ENCODE data around the gene KLF12. TPM values are rescaled to one million over a fixed set of nuclear protein-coding genes. Genes with fewer than 3 reads are reported as not detected.
A peak's percentile ranks its signal among the peaks of the same experiment; 100 is the strongest.

KLF12 gene
- total RNA-seq, 1 experiment from 2014 or later: 14.0 TPM

- Mint-ChIP-seq H3K27ac (ENCODE audit: unreplicated experiment) (no peak overlapping the region), H3K9me3 (ENCODE audit: unreplicated experiment) (no peaks in the 10 kb centered on the region), H3K27me3 (ENCODE audit: insufficient read depth, unreplicated experiment) (peaks cover 3% of the 10 kb centered on the region), H3K36me3 (ENCODE audit: insufficient read depth, unreplicated experiment) (no peaks in the 10 kb centered on the region), H3K4me3 (ENCODE audit: unreplicated experiment) (no peak overlapping the region), H3K4me1 (ENCODE audit: low read depth, unreplicated experiment) (no peaks in the 10 kb centered on the region)
- ChIA-PET CTCF (no interaction called here), POLR2A (interaction anchor here (0.5 kb wide), 1 partner anchor 185 kb away, joined by 4 read pairs; no protein-coding TSS in a partner anchor)
- no TSS peak for BruUV-seq (replicated peaks)
- DNase-seq: no peak
- no peaks in the 10 kb centered on the region; the same call in 1 of the 2 replicates for H3K27me3 ChIP-seq (replicated peaks; ENCODE audit: control insufficient read depth, insufficient read depth, low read length)
- intact Hi-C loops (cut with micrococcal nuclease; ENCODE audit: unreplicated experiment): no loop called here
- peaks cover 6% of the 10 kb centered on the region; the same call in 1 of the 2 replicates for H3K4me1 ChIP-seq
- H3K4me3 ChIP-seq (ENCODE audit: low read depth, low read length): no peak overlapping the region
- no peaks in the 10 kb centered on the region for H3K36me3 ChIP-seq (ENCODE audit: control insufficient read depth, insufficient read depth, low read length)
- no peak for TF ChIP-seq CTCF (IDR thresholded peaks at IDR 0.05; ENCODE audit: insufficient read depth in 1 of 2, low read depth in 1 of 2, low read length in 1 of 2, severe bottlenecking in 1 of 2, unreplicated experiment in 1 of 2)
- no peaks in the 10 kb centered on the region for H3K9me3 ChIP-seq
These were observed 8.1 kb upstream of the KLF12 start for GRCh38 chr13:74142257-74142656.

- H3K4me1 Mint-ChIP-seq (ENCODE audit: low read depth, unreplicated experiment): no peaks in the 10 kb centered on the region
- POLR2A ChIA-PET: no interaction called here
- H3K4me3 Mint-ChIP-seq (ENCODE audit: unreplicated experiment): no peak overlapping the region
- Histone ChIP-seq H3K4me3 (ENCODE audit: low read depth, low read length) (no peak overlapping the region), H3K4me1 (no peaks in the 10 kb centered on the region), H3K27me3 (replicated peaks; ENCODE audit: control insufficient read depth, insufficient read depth, low read length) (no peaks in the 10 kb centered on the region; the same call in 1 of the 2 replicates), H3K9me3 (no peaks in the 10 kb centered on the region), H3K36me3 (ENCODE audit: control insufficient read depth, insufficient read depth, low read length) (no peaks in the 10 kb centered on the region)
- H3K9me3 Mint-ChIP-seq (ENCODE audit: unreplicated experiment): no peaks in the 10 kb centered on the region
- no peak for TF ChIP-seq CTCF (IDR thresholded peaks at IDR 0.05; ENCODE audit: insufficient read depth in 1 of 2, low read depth in 1 of 2, low read length in 1 of 2, severe bottlenecking in 1 of 2, unreplicated experiment in 1 of 2)
- peaks cover 3% of the 10 kb centered on the region for H3K27me3 Mint-ChIP-seq (ENCODE audit: insufficient read depth, unreplicated experiment)
- CTCF ChIA-PET: no interaction called here
- DNase-seq: no peak
- H3K36me3 Mint-ChIP-seq (ENCODE audit: insufficient read depth, unreplicated experiment): no peaks in the 10 kb centered on the region
- no peak overlapping the region for H3K27ac Mint-ChIP-seq (ENCODE audit: unreplicated experiment)
- intact Hi-C loops (cut with micrococcal nuclease; ENCODE audit: unreplicated experiment): loop anchor here (10.0 kb wide), 2 partner anchors 193 to 383 kb away; no protein-coding TSS in a partner anchor
- no TSS peak for BruUV-seq (replicated peaks)
These were observed 4.0 kb upstream of the KLF12 start for GRCh38 chr13:74138241-74138640.

DNA sequence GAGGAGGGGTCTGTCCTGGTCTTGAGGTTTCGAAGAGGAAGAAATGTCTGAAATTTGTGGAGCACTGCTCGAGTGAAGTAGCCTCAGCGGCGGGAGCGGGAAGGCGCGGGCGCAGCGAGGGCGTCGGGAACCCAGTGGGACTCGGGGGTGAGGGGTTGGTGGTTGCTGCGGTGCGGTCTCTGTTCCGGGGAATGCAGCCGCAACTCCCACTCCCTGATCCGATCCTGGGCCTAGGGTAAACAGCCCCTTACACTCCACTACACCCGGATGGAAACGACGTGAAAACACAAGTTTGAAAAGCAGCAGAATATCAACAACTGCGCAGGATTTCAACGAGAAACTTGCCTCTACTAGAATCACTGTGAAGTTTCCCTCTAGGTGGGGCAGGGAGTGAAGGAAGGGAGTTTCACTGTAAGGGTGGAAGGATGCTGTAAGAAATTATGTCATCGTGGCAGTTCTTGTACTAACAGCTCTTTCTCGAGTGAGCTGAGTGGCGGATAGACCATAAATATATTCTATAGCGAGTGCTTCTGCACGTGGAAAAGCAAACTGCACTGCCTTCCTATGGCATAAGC lies 2.0 kb upstream of the KLF12 start:
- intact Hi-C loops (cut with micrococcal nuclease; ENCODE audit: unreplicated experiment): loop anchor here (10.0 kb wide), 2 partner anchors 191 to 381 kb away; no protein-coding TSS in a partner anchor
- peak in 1 of 2 experiments; percentile 36 for DNase-seq

More for the DNA sequence above, 2.0 kb upstream of the KLF12 start:
- Mint-ChIP-seq H3K36me3 (ENCODE audit: insufficient read depth, unreplicated experiment) (no peaks in the 10 kb centered on the region), H3K4me1 (ENCODE audit: low read depth, unreplicated experiment) (peaks cover 8% of the 10 kb centered on the region), H3K27ac (ENCODE audit: unreplicated experiment) (no peak overlapping the region), H3K27me3 (ENCODE audit: insufficient read depth, unreplicated experiment) (no peaks in the 10 kb centered on the region), H3K9me3 (ENCODE audit: unreplicated experiment) (no peaks in the 10 kb centered on the region), H3K4me3 (ENCODE audit: unreplicated experiment) (no peak overlapping the region)
- TSS peak; percentile 57 for BruUV-seq (replicated peaks)
- Histone ChIP-seq H3K4me3 (ENCODE audit: low read depth, low read length) (peak overlapping the region; percentile 94), H3K27me3 (replicated peaks; ENCODE audit: control insufficient read depth, insufficient read depth, low read length) (no peaks in the 10 kb centered on the region; the same call in 1 of the 2 replicates), H3K4me1 (no peaks in the 10 kb centered on the region; the same call in 1 of the 2 replicates), H3K9me3 (no peaks in the 10 kb centered on the region), H3K36me3 (ENCODE audit: control insufficient read depth, insufficient read depth, low read length) (no peaks in the 10 kb centered on the region)
- ChIA-PET CTCF (interaction anchor here (0.6 to 1.6 kb wide), 2 partner anchors 151 to 948 kb away, joined by 4 to 14 read pairs; no protein-coding TSS in a partner anchor), POLR2A (no interaction called here)
- TF ChIP-seq CTCF (IDR thresholded peaks at IDR 0.05; ENCODE audit: insufficient read depth in 1 of 2, low read depth in 1 of 2, low read length in 1 of 2, severe bottlenecking in 1 of 2, unreplicated experiment in 1 of 2): no peak

All from Caco-2 (cell line).